ENCODE data around the gene GRB2.

The GRB2 gene

GRCh38 chr17:75318615-75319222 is 86.8 kb downstream of the GRB2 start:
- Histone ChIP-seq H3K4me1 (no peaks in the 10 kb centered on the region), H3K9me3 (no peaks in the 10 kb centered on the region), H3K27me3 (no peaks in the 10 kb centered on the region), H3K4me3 (ENCODE audit: low read depth, low read length) (no peak overlapping the region), H3K36me3 (peaks cover 27% of the 10 kb centered on the region)
- TF ChIP-seq CTCF (IDR thresholded peaks at IDR 0.05; ENCODE audit: low read depth, low read length) = no peak
- no peak for DNase-seq

- H3K9me3 ChIP-seq = no peaks in the 10 kb centered on the region
Observed at GRCh38 chr17:75318211-75318610, 87.3 kb downstream of the GRB2 start.

GRCh38 chr17:75317671-75318070 is 87.8 kb downstream of the GRB2 start:
- Histone ChIP-seq H3K4me1 (no peaks in the 10 kb centered on the region), H3K4me3 (ENCODE audit: low read depth, low read length) (no peak overlapping the region), H3K27me3 (no peaks in the 10 kb centered on the region), H3K9me3 (no peaks in the 10 kb centered on the region), H3K36me3 (peaks cover 26% of the 10 kb centered on the region)
- DNase-seq = no peak
- TF ChIP-seq CTCF (IDR thresholded peaks at IDR 0.05; ENCODE audit: low read depth, low read length) = no peak

More at GRCh38 chr17:75318211-75318610, 87.3 kb downstream of the GRB2 start:
- TF ChIP-seq CTCF (IDR thresholded peaks at IDR 0.05; ENCODE audit: low read depth, low read length) = no peak
- Histone ChIP-seq H3K4me3 (ENCODE audit: low read depth, low read length) (no peak overlapping the region), H3K27me3 (no peaks in the 10 kb centered on the region), H3K36me3 (peaks cover 27% of the 10 kb centered on the region), H3K4me1 (no peaks in the 10 kb centered on the region)
- DNase-seq = no peak

GRCh38 chr17:75316253-75316652 is 89.2 kb downstream of the GRB2 start:
- H3K36me3 ChIP-seq = peaks cover 15% of the 10 kb centered on the region
- no peaks in the 10 kb centered on the region for H3K27me3 ChIP-seq
- H3K4me3 ChIP-seq (ENCODE audit: low read depth, low read length) = no peak overlapping the region
- H3K4me1 ChIP-seq = no peaks in the 10 kb centered on the region
- H3K9me3 ChIP-seq = no peaks in the 10 kb centered on the region
- TF ChIP-seq CTCF (IDR thresholded peaks at IDR 0.05; ENCODE audit: low read depth, low read length) = no peak
- no peak for DNase-seq

GRCh38 chr17:75315541-75316243 is 89.8 kb downstream of the GRB2 start:
- H3K4me3 ChIP-seq (ENCODE audit: low read depth, low read length) = no peak overlapping the region
- H3K36me3 ChIP-seq = peaks cover 13% of the 10 kb centered on the region
- no peaks in the 10 kb centered on the region for H3K9me3 ChIP-seq
- TF ChIP-seq CTCF (IDR thresholded peaks at IDR 0.05; ENCODE audit: low read depth, low read length) = no peak
- H3K27me3 ChIP-seq = no peaks in the 10 kb centered on the region
- no peaks in the 10 kb centered on the region for H3K4me1 ChIP-seq
- no peak for DNase-seq

GRCh38 chr17:75313941-75314551 is 91.4 kb downstream of the GRB2 start:
- H3K36me3 ChIP-seq = peaks cover 7% of the 10 kb centered on the region; the same call in 1 of the 2 replicates
- no peaks in the 10 kb centered on the region for H3K27me3 ChIP-seq
- no peak for DNase-seq
- no peak overlapping the region for H3K4me3 ChIP-seq (ENCODE audit: low read depth, low read length)
- no peaks in the 10 kb centered on the region for H3K9me3 ChIP-seq
- no peak for TF ChIP-seq CTCF (IDR thresholded peaks at IDR 0.05; ENCODE audit: low read depth, low read length)
- H3K4me1 ChIP-seq = no peaks in the 10 kb centered on the region

Measured in BE2C (cell line).